GM18907 (cell line): ENCODE results near the gene DTX3.
"Not testable (repeated sequence)": the region's sequence is repeated elsewhere in the genome, so short reads cannot be mapped to it uniquely, and the experiment has no call there.

ENCODE experiments used
- ATAC-seq: cut with Tn5 transposase; IDR thresholded peaks from one replicate; pipeline ENCODE4 v1.9.1; 2021; ENCODE audit warnings: mild to moderate bottlenecking, moderate library complexity; ENCODE audit not compliant: unreplicated experiment

DTX3 gene

DNA sequence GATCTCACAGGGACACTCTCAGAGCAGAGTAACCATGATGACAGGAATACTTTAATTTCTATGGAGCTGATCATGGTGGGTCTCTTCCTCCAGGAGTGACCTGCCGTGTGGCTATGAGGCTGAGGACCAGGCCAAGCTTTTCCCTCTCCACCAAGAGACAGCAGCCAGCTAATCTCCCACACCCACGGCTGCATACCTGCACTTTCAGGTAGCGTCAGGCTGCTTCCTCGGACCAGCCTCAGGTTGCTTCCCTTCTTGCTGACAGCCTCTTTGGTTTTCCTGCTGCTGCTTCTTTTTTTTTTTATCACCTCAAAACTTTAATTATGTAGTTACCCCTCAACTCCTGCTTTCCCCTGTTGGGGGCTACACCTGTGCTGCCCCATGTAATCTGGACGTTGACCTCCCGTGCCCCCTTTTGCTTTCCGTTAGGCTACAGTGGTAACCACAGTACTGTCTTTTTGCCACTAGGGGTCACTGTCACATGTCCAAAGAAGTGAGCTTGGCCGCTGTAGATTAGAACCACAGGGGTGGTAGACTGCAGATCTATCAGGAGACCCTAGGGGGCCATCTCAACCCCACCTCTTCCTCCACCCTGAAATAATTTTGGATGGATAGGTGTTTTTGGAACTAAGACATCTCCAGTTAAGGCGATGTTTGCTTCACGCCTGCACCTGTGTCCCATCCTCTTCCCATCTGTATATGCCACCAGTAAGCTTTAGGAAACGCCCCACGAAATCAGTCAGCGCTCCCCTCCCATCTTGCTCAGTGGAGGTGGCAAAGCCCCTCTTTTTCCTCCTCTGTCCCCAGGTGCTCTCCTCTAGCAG, 21.4 kb upstream of the DTX3 start:
- ATAC-seq = peak; percentile 97

DNA sequence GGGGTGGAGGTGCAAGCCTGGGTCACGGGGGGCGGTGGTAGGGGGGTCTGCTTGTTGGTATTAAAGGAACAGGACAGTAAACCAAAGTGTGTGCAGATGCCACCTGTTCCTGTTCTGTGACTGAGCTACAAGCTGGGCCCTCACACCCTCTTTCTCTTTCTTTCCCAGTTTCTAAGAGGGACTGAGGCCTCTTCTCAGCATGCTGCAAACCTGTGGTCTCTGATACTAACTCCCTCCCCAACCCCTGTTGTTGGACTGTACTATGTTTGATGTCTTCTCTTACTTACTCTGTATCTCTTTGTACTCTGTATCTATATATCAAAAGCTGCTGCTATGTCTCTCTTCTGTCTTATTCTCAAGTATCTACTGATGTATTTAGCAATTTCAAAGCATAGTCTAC, 20.6 kb upstream of the DTX3 start:
- no peak for ATAC-seq

DNA sequence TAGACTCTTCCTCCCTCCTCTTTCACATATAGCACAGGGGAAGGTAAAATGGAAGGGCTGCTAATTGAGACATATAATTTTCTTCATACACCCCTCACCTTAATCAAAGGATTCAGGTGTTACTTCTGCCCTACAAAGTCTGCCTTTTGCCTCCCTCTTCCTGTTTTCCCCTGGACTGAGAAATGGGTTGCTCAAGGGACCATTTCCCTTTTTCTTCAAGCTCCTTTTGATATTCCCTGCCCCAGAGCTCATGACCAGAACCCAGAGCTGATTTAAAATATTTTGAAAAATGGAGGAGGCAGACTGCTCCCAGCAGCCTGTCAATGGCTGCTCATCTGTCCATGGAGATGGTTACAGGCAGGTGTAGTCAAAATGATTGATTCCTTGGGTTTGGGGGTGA, 19.9 kb upstream of the DTX3 start:
- ATAC-seq = no peak

DNA sequence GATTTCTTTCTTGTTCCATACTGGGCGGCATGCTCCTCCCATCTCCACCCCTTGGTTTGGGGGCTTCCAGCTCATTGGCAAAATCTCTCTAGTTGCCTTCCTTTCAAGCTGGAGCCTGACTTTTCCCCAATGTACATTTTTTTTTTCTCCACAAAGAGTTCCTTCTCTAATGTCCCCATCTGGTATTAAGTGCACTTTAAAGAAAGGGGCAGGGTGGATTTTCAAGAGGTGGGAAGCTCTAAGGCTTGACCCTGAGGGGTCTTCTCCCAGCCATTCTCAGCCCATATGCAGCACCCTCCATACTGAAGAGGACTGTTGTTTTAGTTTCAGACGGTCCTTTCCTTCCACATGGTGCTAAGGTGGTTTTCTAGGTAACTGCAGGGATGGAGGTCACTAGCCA, 19.5 kb upstream of the DTX3 start:
- no peak for ATAC-seq

DNA sequence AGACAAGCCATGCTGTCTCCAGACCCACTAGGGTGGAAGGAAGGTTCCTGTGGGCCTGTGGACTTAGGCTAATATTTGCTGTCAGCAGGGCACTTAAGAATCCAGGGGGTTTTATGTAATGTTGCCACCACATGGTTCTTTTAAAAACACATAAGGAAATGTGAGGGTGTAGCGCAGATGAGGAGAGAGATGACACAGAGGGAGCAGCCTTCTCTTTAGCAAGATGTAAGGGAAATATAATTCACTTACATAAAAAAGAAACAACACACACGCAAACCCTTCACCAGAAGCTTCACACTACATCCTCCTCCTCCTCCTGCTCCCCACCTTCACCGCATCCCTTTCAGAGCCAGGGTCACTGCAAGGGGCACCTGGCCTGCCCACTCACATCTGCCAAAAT, 18.5 kb upstream of the DTX3 start:
- no peak for ATAC-seq

DNA sequence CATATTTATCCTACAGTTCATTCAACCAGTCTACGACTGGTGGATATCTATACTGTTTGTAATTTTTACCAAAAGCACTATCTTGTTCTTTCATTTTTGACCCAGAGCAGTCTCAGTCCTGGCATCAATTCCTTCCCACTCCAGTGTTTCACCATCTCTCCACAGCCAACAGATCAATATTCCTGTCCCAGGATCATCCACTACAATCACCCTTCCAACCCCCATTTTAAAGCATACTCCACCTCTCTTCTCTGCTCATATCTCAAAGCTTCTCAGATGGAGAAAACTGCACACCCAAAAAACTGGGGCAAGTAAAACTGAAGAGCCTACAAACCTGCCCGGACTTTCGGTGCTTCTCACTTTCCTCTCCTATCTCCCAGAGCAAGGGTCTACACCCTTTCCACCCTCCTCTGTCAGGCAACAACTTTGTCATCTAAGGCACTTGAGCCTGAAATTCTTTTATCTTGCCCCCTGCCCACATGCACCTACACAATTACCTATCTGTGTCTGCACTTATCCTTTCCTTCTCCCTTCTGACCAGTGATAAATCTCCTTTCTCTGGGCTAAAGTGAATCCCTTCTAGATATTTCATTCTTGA, 17.7 kb upstream of the DTX3 start:
- ATAC-seq = no peak

DNA sequence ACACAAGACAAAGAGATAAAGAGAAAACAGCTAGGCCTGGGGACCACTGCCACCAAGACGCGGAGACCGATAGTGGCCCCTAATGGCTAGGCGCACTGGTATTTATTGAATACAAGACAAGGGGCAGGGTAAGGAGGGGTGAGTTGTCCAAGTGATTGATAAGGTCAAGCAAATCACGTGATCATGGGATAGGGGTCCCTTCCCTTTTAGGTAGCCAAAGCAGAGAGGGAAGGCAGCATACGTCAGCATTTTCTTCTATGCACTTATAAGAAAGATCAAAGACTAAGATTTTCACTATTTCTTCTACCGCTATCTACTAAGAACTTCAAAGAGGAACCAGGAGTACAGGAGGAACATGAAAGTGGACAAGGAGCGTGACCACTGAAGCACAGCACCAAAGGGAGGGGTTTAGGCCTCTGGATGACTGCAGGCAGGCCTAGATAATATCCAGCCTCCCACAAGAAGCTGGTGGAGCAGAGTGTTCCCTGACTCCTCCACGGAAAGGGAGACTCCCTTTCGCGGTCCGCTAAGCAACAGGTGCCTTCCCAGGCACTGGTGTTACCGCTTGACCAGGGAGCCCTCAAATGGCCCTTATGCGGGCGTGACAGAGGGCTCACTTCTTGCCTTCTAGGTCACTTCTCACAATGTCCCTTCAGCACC, 15.5 kb upstream of the DTX3 start:
- ATAC-seq = not testable (repeated sequence)

DNA sequence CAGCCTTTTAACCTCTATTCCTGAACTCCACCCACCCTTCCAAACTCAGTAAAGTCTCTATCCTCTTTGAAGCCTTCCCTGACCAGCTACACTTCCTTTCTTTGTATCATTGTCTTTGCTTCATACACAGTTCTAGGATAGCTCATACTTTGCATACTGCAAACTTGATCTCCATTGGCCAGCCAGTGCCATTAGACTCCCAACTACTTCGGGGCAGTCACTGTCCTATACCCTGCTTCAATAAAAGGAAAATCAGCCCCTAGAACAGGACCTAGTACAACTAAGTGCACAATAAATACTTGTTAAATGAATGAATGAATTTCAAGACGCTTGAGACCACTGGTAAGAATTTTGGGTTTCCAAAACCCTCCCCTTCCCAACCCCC, 14.2 kb upstream of the DTX3 start:
- no peak for ATAC-seq

DNA sequence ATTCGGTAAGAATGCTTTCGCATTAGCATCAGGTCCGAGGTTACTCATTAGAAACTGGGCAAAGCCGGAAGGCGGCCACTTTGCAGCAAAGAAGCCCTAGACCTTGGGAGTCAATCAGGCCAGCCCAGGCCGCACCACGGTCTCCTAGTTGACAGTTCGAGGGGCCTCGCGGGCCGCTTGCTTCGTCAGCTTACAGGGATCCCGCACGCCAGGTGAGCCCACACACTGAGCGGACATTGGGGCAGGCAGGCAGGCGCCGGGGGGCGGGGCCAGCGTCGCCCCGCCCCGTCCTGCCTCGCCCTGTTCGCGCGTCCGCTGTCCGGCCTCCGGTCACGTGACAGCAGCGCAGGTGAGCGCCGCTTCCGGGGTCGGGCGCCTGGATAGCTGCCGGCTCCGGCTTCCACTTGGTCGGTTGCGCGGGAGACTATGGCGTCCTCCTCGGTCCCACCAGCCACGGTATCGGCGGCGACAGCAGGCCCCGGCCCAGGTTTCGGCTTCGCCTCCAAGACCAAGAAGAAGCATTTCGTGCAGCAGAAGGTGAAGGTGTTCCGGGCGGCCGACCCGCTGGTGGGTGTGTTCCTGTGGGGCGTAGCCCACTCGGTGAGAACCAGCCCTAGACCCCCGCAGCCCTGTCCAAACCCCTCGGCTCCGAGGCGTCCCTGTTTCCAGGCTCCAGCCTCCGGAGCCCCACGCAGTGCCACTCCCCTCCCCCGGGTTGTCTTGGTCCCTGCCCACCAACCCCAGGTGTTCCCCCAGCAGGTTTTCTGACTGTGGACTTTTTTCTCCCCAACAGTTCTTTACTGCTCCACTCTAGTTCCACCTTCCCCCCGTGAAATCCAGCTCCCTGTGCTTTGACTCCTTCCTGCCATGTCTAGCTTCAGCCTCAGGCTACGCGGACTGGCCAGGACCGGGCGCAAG, 13.5 kb upstream of the DTX3 start, which contains the start of gene PIP4K2C:
TSS of gene PIP4K2C (plus strand) at position 329 of the 918 bp plus-strand sequence. CDS start at position 427, 98 bp downstream.
- ATAC-seq = peak; percentile 87

DNA sequence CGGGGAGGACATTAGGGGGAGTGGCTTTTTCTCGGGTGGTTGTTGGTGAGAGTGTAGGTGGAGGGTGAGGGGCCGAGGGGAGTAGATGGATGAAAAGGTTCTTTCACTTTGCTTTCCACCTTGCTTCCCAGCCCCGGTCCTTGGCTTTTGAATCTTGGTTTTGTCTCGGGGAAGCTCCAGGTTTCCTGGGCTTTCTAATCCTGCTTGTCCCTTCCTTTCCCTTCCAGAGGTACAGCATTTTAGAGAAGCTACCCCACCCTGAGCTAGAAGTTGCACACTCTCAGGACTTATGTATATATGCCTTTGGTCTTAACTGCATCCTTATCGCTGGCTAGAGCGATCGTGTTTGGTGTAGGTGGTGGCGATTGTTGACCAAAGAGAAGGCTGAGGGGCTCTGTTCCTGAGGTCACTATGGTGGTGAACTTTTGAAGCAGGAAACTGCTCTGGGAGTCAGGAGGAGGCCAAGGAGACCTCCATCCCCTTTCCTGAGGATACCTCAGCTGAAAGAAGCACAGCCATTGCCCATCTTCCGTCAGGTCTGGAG, 12.8 kb upstream of the DTX3 start:
- no peak for ATAC-seq

DNA sequence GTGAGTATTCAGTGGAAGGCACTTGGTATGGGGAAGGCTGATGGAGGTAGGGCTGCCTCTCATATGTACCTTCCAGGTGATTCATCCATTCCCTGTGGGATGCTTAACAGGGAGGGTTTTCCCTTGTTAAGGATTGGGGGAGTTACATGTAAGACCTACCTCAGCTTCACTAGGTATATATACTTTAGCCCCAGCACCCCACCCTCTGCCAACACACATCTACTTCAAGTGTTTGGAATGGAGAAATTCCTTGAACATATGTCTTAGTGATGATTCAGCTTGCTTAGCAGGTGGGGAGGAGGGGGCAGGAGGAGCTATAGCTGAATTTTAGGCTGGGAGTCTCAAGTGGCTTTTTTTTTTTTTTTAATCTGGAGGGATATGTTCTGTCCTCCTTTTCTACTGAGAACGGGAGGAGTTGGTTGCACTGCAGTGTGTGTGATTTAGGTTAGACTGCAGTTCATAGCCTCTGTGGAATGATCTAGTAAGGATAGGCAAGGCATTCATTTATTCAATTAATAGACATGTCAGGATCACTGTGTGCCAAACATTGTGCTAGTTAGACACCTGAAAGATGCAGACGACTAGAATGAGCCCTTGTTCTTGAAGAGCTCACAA, 12.0 kb upstream of the DTX3 start:
- ATAC-seq = no peak

DNA sequence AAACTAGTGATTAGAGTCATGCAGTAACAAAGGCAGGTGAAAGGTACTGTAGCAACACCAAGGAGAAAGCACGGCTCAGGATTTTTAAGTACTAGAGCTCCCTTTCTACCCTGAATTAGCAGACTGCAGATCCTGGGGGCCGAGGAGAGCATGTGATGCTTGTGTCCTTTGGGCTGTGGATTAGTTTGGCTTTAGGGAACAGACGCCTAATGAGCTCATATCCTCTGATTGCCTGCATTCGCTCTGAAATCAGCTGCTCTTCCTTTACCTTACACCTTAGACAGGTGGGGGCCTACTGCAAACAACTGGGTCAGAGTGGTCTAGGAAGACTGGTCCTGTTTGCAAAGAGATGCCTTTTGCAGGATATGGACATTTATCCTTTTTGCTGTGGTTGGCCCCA, 11.4 kb upstream of the DTX3 start:
- no peak for ATAC-seq

DNA sequence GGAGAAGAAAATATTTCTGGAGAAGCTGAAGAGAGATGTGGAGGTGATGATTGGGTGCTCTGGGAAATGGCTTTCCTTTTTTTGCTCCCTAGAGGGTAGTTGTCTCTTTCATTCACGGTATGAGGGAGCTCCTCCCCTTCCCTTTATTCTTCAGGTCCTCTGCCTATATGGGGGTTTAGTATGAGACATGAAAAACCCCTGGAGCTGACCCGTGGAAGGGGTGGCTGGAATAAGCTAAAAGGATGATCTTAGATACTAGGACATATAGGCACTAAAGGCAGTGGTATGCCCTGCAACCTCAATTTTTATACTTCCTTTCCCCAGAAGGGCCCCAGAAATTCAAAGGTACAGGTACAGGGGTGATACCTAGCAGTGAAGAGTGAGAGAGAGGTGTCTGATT, 4.2 kb upstream of the DTX3 start:
- no peak for ATAC-seq

DNA sequence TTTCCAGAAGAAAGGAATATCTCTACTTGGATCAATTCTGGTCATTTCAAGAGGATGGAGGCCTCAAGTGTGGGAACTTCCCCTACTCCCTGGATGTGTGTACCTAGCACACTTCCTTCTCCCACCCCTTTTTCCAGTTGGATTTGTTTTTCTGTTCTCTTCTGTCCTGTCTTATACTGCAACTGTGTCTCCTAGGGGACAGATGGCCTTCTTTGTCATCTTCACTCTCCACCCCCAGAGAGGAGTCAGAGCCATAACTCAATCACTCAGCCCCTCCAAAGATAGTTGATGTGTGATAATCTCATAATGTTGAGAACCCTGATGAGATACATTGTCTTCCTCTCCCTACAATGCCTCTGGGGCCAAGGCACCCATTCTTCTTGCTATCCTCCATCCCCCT, 2.1 kb upstream of the DTX3 start:
- ATAC-seq = no peak

DNA sequence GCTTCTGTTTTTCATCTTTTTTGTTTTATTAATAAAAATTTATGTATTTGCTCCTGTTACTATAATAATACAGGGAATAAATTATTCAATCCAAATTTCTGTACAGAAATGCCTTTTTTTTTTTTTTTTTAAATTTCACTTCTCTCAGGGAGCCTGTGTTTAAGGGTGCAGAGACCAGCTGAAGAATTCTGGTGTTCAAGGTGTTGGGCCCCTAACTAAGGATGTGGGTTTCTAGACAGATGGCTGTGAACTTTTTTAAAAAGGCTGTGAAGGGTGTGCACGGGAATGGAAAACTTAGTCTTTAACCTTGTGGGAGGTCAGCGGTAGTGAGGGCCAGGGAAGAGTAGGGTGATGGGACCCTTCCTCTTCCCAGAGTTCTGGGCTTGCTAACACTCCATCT, 1.3 kb upstream of the DTX3 start:
- no peak for ATAC-seq

DNA sequence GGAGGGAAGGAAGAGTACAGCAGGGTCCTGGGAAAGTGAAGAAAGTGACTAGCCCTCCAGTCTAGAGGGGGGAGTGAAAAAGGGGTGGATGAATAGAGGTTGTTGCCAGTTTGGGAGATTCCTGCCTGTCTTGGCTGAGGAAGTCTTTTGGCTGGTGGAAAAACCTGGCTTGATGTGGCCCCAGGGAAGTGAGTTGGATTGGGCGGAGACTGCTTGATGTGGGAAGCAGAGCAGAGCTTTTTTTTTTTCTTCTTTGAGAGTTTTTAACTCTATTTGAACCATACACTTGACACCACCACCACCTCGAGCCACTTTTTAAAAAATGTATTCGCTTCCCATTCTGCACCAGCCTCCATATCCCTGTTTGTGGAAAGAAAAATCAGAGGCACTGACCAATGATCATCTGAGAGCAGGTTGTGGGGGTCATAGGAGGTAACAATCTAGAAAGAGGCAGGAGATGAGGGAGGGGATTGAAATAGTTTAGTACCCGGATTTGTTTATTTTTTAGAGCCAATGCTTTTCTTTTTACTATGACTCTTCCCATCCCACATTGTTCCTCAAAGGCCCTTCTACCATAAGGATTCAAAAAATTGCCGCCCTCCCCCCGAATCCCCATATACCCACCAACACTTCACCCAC, 690 bp upstream of the DTX3 start:
- no peak for ATAC-seq

DNA sequence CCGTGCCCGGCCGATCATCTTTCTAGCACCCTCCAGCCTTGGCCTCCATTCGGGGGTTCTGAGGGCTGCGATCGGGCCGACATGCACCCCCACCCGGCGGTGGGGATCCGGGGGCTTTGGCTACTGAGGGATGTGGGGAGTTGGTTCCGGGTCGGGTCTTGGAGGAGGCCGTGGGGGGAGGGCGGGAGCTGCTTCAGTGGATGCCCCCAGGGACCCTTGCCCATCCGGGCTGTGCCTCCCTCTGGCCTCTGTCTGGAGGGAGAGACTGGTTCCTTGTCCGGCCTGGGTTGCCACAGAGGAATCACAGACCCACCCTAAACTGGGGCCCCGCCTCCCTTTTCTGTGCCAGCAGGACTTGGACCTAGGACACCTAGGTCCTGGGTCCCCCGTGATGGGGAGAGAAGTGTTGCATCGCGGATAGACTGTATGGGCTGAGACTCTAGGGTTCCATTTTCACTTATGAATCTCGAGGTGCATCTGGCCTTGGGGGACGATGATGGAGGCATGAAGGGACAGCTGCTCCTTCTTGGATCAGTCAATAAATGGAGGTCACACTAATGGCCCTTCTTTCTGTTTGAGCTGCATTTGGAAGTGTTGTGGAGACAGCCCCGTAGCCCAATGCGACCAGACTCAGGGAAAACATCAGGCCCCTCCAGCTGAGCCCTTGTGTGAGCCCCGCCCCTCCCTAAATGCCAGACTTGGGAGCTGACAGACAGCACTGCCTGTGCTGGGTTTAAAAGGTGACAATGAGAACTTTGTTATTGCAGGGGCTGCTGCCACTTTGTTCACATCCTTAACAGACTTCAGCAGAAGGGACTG, 577 bp downstream of the DTX3 start:
- ATAC-seq = peak; percentile 6

DNA sequence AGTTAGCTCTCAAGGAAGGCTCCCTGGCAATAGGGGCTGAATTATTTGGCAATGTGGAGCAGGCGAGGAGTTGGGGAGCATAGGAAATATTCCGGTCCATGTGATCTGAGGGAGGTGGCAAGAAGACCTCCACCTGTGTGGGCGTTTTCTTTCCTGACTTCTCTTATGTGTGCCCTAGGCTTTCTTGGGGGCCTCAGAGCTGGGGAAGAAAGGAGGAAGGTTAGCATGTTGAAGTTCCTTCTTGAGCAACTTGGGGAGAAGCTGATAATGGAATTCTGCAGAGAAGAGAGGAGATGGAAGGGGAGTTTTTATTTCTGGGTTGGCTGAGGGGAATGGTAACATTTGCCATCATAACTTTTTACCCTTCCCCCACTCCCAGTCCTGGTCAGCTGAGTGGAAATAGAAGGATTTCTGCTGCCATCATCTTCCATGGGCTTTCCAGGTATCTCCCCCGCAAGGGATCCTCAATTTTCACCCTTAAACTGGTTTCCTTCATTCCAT, 1.2 kb downstream of the DTX3 start:
- ATAC-seq = no peak

DNA sequence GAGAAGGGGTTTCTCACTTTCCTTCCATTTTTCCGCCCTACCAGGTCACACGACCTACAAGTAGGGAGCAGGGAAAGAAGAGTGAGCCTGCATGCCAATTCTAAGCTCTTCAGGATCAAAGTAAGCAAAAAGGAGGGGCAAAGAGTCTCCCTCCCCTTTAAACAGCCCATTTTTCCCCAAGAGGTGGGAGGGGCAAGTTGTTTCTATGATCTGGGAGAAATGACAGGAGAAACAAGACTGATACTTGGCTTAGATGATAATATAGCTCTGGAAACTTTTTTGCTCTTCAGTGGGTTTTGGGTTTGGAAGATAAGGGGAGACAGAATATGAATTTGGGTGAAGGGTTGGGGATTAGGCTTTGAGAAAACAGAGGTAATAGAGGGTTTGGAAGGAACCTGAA, 1.8 kb downstream of the DTX3 start:
- ATAC-seq = no peak
